SK-N-MC (cell line): ENCODE results near the gene TEPSIN.
A peak's percentile ranks its signal among the peaks of the same experiment; 100 is the strongest.

Experiments
- DNase-seq: peaks from one replicate; pipeline ENCODE4 v3.0.0-alpha.2; 2011; ENCODE audit warnings: low read depth, low spot score
- H3K27ac ChIP-seq: fragments of 200-600 bp; sonication (generic); 2 replicates; pipeline ENCODE4 v1.5.1; 2016; ENCODE audit warnings: mixed run types
- H3K36me3 ChIP-seq: fragments of 200-600 bp; sonication (generic); 2 replicates; pipeline ENCODE4 v1.6.1; 2017; ENCODE audit warnings: antibody characterized with exemption, low read length, mixed read lengths; ENCODE audit not compliant: insufficient read depth
- H3K4me3 ChIP-seq: fragments of 200-600 bp; sonication (generic); 2 replicates; pipeline ENCODE4 v1.5.1; 2016
- H3K9ac ChIP-seq: fragments of 200-600 bp; sonication (generic); 2 replicates; pipeline ENCODE4 v1.8.0; 2017; ENCODE audit warnings: mixed run types, mixed read lengths; ENCODE audit not compliant: insufficient read length
- H3K9me3 ChIP-seq: fragments of 200-600 bp; sonication (generic); 2 replicates; pipeline ENCODE4 v1.6.1; 2017; ENCODE audit warnings: low read depth, mild to moderate bottlenecking, antibody characterized with exemption, low read length, moderate library complexity, mixed read lengths
- EZH2 ChIP-seq: fragments of 200-600 bp; sonication (generic); IDR thresholded peaks from one replicate; pipeline ENCODE4 v1.6.1; 2017; ENCODE audit warnings: antibody characterized with exemption
- FOXP2 ChIP-seq: optimal IDR thresholded peaks from 2 replicates; pipeline ENCODE3; 2011; ENCODE audit warnings: mild to moderate bottlenecking, moderate library complexity; ENCODE audit not compliant: insufficient read depth; ENCODE audit errors: extremely low read length, control extremely low read depth
- POLR2AphosphoS5 ChIP-seq: IDR thresholded peaks from 2 replicates; pipeline ENCODE4 v1.6.1; 2012; ENCODE audit warnings: mild to moderate bottlenecking, low read depth, low read length, borderline replicate concordance

The TEPSIN gene

GRCh38 chr17:81249223-81250040 is 10.6 kb upstream of the TEPSIN start:
- TF ChIP-seq FOXP2 (no peak), POLR2AphosphoS5 (no peak)
- Histone ChIP-seq H3K36me3 (no peaks in the 10 kb centered on the region), H3K9me3 (no peaks in the 10 kb centered on the region), H3K9ac (no peak overlapping the region), H3K4me3 (no peak overlapping the region), H3K27ac (no peak overlapping the region)
- DNase-seq = no peak

DNA sequence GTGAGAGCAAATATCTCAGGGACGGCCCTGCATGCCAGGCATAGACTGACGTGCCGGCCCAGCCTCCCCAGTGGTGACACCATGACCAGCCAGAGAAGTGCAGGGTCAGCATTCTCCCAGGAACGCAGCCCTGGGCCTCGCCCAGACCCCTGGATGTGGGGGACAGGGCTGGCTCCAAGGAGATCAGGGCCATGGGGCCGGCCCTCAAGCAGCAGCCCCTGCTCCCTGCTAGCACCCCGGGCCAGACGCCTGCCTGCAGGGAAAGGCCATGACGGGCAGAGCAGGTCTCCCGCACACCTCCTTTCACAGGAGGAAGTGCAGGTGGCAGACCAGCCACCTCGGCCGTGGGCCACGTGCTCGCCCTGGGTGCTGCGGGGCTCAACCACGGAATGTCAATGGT is 9.8 kb upstream of the TEPSIN start:
- Histone ChIP-seq H3K9me3 (no peaks in the 10 kb centered on the region), H3K36me3 (no peaks in the 10 kb centered on the region), H3K9ac (no peak overlapping the region), H3K4me3 (no peak overlapping the region), H3K27ac (no peak overlapping the region)
- TF ChIP-seq POLR2AphosphoS5 = no peak
- TF ChIP-seq EZH2 = no peak
- TF ChIP-seq FOXP2 = no peak
- no peak for DNase-seq

GRCh38 chr17:81247339-81247990 is 8.6 kb upstream of the TEPSIN start:
- H3K4me3 ChIP-seq = no peak overlapping the region
- H3K36me3 ChIP-seq = no peaks in the 10 kb centered on the region
- no peaks in the 10 kb centered on the region for H3K9me3 ChIP-seq
- H3K9ac ChIP-seq = no peak overlapping the region
- DNase-seq = no peak
- TF ChIP-seq FOXP2 = no peak
- TF ChIP-seq EZH2 = no peak
- no peak for TF ChIP-seq POLR2AphosphoS5
- no peak overlapping the region for H3K27ac ChIP-seq

- H3K4me3 ChIP-seq = no peak overlapping the region
- H3K9ac ChIP-seq = no peak overlapping the region
- H3K9me3 ChIP-seq = no peaks in the 10 kb centered on the region
- no peak overlapping the region for H3K27ac ChIP-seq
- TF ChIP-seq FOXP2 (no peak), POLR2AphosphoS5 (0 out of 2 replicates have a peak, but pooled peaks have one; percentile 15)
- DNase-seq = no peak
- H3K36me3 ChIP-seq = no peaks in the 10 kb centered on the region; the same call in 1 of the 2 replicates
Observed at GRCh38 chr17:81246679-81247338, 8.0 kb upstream of the TEPSIN start.

DNA sequence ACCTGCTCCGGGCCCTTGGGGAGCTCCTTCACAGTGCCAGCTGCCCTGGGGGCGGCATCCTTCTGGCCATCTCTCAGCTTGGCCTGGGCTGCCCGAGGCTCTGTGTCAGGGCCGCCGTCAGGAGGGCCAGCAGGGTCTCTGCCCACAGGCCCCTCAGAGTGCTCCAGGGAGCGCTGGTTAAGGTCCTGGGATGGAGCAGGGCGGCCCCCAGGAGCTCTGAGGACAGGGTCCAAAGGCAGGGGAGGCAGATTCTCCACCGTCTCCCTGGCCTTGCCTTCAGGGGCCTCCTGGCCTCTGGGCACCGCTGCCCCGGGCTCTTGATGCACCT is 7.5 kb upstream of the TEPSIN start:
- TF ChIP-seq FOXP2 (no peak), POLR2AphosphoS5 (no peak), EZH2 (no peak)
- Histone ChIP-seq H3K9ac (no peak overlapping the region), H3K9me3 (no peaks in the 10 kb centered on the region), H3K27ac (no peak overlapping the region), H3K36me3 (peaks cover 2% of the 10 kb centered on the region), H3K4me3 (no peak overlapping the region)
- DNase-seq = no peak

DNA sequence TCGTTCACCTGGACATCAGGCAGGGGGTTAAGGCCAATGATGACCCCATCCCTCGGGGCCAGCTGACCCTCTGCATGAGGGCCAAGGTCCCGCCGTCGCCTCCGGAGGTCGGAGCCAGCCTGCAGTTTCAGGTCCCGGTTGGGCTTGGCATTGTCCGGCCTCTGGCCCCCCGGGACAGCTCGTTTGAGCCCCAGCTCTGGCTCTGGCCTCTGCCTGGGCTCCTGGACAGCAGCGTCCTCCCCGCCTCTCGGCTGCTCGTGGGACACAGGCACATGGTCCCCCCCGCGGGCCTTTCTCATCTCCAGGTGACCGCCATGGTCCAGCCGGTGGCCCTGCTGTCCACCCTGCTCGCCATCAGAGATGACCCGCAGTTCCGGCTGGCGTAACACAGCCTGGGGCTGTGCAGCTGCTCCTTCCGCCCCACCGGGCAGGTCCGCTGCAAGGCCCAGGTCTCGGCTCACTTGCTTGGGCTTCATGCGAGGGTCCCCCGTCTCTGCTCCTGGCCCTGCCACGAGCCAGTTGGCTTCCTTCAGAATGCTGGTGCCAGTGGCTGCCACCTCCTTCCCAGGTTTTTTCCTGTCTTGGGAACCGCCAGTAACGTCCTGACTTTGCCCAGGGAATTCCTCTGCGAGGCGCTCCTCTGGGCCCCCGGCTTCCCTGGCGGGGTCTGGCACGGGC is 6.9 kb upstream of the TEPSIN start:
- Histone ChIP-seq H3K4me3 (no peak overlapping the region), H3K9ac (no peak overlapping the region), H3K9me3 (no peaks in the 10 kb centered on the region), H3K36me3 (peaks cover 4% of the 10 kb centered on the region), H3K27ac (no peak overlapping the region)
- TF ChIP-seq POLR2AphosphoS5 = no peak
- no peak for DNase-seq

GRCh38 chr17:81245024-81245664 is 6.3 kb upstream of the TEPSIN start:
- no peaks in the 10 kb centered on the region for H3K9me3 ChIP-seq
- DNase-seq = no peak
- H3K36me3 ChIP-seq = peaks cover 4% of the 10 kb centered on the region
- TF ChIP-seq EZH2 = no peak
- no peak for TF ChIP-seq FOXP2
- TF ChIP-seq POLR2AphosphoS5 = no peak
- no peak overlapping the region for H3K9ac ChIP-seq
- peak overlapping the region; percentile 5 for H3K27ac ChIP-seq
- H3K4me3 ChIP-seq = no peak overlapping the region
